ENCODE data around the gene GSPT1.
A peak's percentile ranks its signal among the peaks of the same experiment; 100 is the strongest.
"Not testable (repeated sequence)": the region's sequence is repeated elsewhere in the genome, so short reads cannot be mapped to it uniquely, and the experiment has no call there.

Gene GSPT1

DNA sequence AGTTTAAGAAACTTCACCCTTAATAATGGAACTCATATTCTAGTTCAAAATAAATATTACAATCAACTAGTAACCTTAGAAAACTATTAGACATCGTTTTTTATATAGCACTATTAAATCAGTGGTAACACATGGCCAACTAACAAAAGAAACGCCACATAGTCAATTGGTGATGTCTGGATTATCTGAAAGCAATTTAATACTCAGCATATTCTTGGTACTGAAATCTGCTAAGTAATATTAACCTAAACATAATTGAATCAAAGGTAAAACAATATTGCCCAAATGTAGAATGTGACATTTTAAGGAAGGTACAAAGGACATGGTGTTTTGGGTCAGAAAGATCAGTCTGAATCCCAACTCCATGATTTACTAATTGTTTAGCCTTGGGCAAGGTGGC is 53.3 kb downstream of the GSPT1 start:
- H3K4me3 ChIP-seq (ENCODE audit: low read depth, low read length) = no peak overlapping the region

GRCh38 chr16:11857161-11857560 is 58.6 kb downstream of the GSPT1 start:
- H3K4me3 ChIP-seq (ENCODE audit: low read depth, low read length) = no peak overlapping the region

GRCh38 chr16:11852092-11852809 is 63.5 kb downstream of the GSPT1 start:
- peak overlapping the region; percentile 80 for H3K4me3 ChIP-seq (ENCODE audit: low read depth, low read length)

DNA sequence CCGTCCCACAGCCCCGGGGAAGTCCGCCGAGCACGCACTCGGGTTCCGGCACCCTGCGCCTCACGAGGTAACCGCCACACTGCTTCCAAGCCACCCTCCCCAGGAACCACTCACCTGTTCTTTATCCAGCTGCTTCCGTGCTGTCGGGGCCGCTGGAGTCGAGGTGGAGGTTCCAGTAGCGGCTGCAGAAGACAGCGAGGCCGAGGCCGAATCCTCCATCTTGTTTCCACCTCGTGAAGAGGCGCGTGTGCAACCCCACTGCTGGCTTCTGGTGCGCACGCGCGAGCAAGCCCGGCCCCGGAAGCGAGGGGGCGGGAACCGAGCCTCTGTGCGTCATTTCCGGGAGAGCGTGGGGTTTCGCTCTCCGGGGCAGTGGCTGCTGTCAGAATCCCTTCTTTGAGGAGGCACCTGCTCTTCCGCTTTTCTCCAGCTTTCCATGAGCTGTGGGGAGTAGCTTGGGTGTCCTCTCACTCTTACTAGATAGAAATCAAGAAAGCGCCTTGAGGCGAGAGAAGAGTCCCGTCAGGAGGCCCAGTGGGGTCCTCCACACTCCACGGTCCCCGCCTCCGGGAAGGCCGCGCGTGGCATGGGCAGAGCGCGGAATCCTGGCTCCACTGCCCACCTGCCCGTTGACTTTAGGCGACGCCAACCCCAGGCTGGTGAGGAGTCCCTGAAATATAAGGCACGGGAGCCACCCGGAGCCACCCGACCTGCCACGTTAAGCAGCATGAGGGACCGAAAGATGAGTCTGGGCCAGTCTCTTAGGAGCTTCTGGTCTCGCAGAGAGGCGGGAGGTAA is 64.3 kb downstream of the GSPT1 start, which contains the start of gene RSL1D1:
Gene RSL1D1, minus strand, starts transcription at position 249 of the 798 bp plus-strand sequence. Its CDS starts 30 bp downstream, at position 219.
- H3K4me3 ChIP-seq (ENCODE audit: low read depth, low read length) = peak within 1 kb of the TSS; percentile 80

- no peak overlapping the region for H3K4me3 ChIP-seq (ENCODE audit: low read depth, low read length)
These were observed 66.9 kb downstream of the GSPT1 start for GRCh38 chr16:11848842-11849241.

- no peak overlapping the region for H3K4me3 ChIP-seq (ENCODE audit: low read depth, low read length)
These were observed 71.3 kb downstream of the GSPT1 start for GRCh38 chr16:11844499-11844898.

DNA sequence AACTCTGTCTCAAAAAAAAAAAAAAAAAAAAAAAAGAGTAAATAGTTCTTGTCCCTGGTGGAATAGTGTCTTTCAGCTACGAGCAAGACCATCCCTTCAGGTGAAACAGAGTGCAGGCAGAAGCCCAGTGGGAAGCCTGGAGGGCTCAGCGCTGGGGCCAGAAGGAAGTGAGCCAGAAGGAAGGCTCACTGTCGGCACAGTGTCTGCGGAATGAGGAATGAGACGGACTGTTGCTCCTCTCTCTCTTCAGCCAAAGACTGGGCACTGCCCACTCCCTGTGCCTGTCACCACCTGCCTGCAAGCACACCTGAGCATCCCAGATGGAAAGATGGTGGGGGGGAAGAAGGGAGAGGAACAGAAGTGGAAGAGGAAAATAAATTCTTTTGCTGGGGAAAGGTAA is 71.9 kb downstream of the GSPT1 start:
- H3K4me3 ChIP-seq (ENCODE audit: low read depth, low read length) = no peak overlapping the region

DNA sequence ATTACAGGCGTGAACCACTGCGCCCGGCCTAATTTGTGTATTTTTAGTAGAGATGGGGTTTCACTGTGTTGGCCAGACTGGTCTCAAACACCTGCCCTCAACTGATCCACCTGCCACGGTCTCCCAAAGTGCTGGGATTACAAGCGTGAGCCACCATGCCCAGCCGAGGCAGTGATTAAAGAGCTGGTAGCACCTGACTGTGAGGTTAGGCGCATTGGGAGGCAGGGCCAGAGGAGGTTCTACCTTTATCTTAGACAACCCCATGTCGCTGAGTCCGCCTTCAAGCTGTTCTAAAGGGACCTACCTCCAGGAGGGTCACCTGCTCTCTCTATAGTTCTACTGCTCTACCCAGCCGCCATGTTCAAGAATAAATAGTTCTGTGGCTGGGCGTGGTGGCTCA is 72.5 kb downstream of the GSPT1 start:
- no peak overlapping the region for H3K4me3 ChIP-seq (ENCODE audit: low read depth, low read length)

GRCh38 chr16:11841026-11841425 is 74.7 kb downstream of the GSPT1 start:
- H3K4me3 ChIP-seq (ENCODE audit: low read depth, low read length) = no peak overlapping the region

GRCh38 chr16:11836650-11837244 is 79.0 kb downstream of the GSPT1 start:
- no peak overlapping the region for H3K4me3 ChIP-seq (ENCODE audit: low read depth, low read length)

- no peak overlapping the region for H3K4me3 ChIP-seq (ENCODE audit: low read depth, low read length)
These were observed 79.7 kb downstream of the GSPT1 start for GRCh38 chr16:11835891-11836649.

- H3K4me3 ChIP-seq (ENCODE audit: low read depth, low read length) = no peak overlapping the region
These were observed 80.4 kb downstream of the GSPT1 start for GRCh38 chr16:11835309-11835708.

DNA sequence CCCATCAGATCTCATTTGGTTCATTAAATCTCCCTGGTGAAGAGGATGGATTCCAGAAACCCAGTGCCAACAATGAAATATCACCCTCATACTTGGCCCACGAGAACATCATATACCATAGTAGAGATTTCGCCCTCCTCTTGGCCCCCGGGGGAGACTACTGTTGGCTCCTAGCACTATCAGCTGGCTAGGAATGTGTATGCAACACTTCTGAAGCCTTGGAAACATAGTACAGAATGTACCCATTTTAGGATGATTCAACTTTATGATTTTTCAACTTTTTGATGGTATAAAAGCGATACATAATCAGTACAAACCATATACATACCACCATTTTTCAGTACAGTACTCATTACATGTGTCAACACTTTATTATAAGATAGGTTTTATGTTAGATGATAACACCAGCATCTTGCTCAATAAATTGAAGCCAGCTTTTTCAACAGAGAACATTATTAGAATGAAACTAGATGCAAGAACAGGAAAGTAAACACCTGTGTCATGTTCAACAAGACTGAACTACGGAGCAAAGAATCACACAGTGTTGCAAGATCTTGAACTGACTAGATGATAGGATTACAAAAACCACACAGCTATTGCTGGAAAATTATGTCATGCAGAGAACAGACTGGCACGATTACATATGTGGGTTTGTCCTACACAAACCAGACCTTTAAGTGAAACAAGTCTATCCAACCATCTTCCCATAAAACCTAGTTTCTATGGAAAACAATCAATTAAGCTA is 81.6 kb downstream of the GSPT1 start:
- H3K4me3 ChIP-seq (ENCODE audit: low read depth, low read length) = no peak overlapping the region

- no peak overlapping the region for H3K4me3 ChIP-seq (ENCODE audit: low read depth, low read length)
These were observed 87.1 kb downstream of the GSPT1 start for GRCh38 chr16:11828696-11829095.

- H3K4me3 ChIP-seq (ENCODE audit: low read depth, low read length) = not testable (repeated sequence)
These were observed 90.1 kb downstream of the GSPT1 start for GRCh38 chr16:11825520-11826165.

DNA sequence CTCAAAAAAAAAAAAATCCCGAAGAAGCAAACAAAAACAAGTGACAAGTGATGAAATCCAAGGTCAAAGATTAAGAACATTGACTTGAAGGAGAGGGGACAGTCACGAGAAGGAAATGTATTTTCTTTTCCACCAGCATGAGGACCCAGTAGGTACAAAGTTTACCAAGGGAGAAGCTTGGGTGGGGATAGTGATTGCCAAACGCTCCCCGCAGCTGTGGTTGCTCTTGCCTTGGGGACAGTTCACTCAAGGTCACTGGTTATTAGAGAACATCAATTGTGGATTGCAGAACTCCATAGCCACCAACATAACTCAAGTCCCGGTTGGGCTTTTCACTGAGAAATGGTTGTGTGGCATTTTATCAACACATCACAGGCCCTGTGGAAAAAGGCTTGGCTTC is 91.4 kb downstream of the GSPT1 start:
- H3K4me3 ChIP-seq (ENCODE audit: low read depth, low read length) = no peak overlapping the region

- not testable (repeated sequence) for H3K4me3 ChIP-seq (ENCODE audit: low read depth, low read length)
These were observed 92.1 kb downstream of the GSPT1 start for GRCh38 chr16:11823645-11824044.

- H3K4me3 ChIP-seq (ENCODE audit: low read depth, low read length) = no peak overlapping the region
These were observed 96.0 kb downstream of the GSPT1 start for GRCh38 chr16:11819798-11820197.

DNA sequence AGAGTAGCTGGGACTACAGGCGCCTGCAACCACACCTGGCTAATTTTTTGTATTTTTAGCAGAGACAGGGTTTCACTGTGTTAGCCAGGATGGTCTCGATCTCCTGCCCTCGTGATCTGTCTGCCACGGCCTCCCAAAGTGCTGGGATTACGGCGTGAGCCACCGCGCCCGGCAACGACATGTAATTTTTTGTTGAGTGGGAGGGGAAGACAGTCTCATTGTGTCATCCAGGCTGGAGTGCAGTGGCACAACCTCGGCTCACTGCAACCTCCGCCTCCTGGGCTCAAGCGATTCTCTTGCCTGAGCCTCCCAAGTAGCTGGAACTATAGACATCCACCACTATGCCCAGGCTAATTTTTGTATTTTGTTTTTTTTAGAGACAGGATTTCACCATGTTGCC is 96.8 kb downstream of the GSPT1 start:
- H3K4me3 ChIP-seq (ENCODE audit: low read depth, low read length) = not testable (repeated sequence)

Data from iPS-11a (cell line).